HG02798 (cell line): ENCODE measurements around the gene PHF20.
"Not testable (repeated sequence)": the region's sequence is repeated elsewhere in the genome, so short reads cannot be mapped to it uniquely, and the experiment has no call there.

Experiments used
- ATAC-seq: cut with Tn5 transposase; IDR thresholded peaks from one replicate; pipeline ENCODE4 v1.9.1; 2021; ENCODE audit warnings: mild to moderate bottlenecking; ENCODE audit not compliant: unreplicated experiment, poor library complexity

The PHF20 gene

GRCh38 chr20:35908007-35908406 is 136.2 kb downstream of the PHF20 start:
- no peak for ATAC-seq

GRCh38 chr20:35909176-35909575 is 137.4 kb downstream of the PHF20 start:
- ATAC-seq: no peak

GRCh38 chr20:35909796-35910195 is 138.0 kb downstream of the PHF20 start:
- no peak for ATAC-seq

GRCh38 chr20:35910254-35910653 is 138.4 kb downstream of the PHF20 start:
- ATAC-seq: no peak

DNA sequence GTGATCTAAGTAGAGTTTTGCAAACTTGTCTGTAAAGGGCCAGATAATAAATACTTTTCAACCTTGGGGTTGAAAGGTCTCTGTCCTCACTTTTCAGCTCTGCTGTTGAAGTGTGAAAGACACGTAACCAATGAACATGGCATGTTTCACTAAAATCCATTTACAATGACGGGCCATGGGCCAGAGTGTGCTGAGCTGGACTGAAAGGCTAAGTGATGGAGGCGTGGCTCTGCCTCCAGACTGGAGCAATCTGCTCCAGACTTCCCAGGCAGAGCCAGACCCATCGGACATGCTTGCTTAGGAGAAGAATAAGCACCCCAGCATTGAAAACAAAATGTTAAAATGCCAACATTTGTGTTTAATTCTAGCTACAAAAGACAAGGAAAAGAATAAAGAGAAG is 141.1 kb downstream of the PHF20 start:
- no peak for ATAC-seq

GRCh38 chr20:35917077-35917476 is 145.3 kb downstream of the PHF20 start:
- ATAC-seq: no peak

GRCh38 chr20:35918021-35918420 is 146.2 kb downstream of the PHF20 start:
- ATAC-seq: no peak

DNA sequence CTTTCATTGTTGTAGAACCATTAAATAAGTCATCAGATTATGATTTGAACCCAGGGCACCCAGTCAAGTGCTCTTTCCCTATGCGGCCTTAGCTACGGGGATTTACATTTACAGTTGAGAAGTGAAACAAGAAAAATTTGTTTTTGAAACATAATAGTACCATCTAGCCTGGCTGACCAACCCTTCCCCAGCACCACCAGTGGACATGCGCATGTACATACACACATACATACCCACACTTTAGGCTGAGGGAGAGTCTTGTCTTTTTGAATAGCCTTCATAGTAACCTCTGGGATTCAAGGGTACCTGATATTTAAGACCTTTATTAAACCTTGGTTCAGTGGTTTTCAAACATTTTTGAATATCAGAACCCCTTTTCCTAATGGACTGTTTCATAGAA is 148.7 kb downstream of the PHF20 start:
- no peak for ATAC-seq

GRCh38 chr20:35929301-35929700 is 157.5 kb downstream of the PHF20 start:
- ATAC-seq: no peak

DNA sequence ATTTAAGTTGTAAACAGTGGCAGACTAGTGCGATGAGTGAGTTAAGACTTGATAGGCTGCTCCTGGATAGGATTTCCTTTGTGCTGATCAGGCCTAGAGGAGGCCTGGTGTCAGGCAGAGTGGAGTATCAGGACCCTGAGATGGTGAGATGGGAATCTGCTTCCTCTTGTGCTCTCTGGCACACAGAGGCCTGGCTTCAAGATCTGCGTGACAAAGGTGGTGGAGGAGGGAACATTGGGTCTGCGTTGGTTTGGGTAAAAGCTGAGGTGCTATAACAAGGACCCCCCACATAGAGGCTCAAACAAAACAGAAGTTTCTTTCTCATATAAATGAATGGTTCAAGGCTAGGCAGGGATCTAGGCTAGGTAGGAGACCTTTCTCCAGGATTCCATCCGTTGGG is 162.2 kb downstream of the PHF20 start:
- no peak for ATAC-seq

DNA sequence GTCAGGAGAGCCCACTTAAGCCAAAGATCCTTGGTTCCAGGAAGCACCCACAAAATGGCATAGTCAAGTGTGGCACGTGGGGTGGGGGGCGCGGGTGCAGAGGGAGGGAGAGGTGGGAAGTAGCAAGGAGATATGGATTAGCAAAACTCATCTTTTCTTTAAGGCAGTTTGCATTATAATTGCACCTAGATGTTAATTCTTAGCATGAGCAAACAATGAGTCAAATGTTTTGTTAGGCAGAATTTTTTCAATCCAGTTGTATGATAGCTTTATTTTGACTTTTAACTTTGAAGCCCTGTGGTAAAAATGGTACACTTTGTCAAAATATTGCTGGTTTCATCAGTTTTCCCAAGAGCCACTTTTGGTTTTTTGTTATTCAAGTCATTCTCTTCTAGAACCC is 167.4 kb downstream of the PHF20 start:
- ATAC-seq: no peak

DNA sequence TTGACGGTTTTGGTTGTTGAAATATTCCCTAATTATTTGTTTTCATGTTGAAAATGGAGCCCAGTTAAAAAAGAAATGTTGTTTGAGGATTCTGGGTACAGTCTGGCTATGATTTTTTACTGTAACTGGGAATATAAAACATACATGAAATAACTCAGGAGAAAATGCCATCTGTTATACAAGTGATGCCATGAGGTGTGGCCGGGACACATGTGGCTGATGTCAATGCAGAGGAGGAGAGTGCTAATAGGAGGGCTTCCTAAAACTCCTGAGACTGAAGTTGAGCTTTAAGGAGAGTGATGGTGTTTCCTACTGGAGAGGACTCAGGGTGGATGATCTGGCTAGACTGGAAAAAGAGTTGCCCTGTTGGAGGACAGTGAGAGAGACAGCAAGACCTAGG is 169.8 kb downstream of the PHF20 start:
- no peak for ATAC-seq

- ATAC-seq: no peak
Observed at GRCh38 chr20:35942243-35942642, 170.4 kb downstream of the PHF20 start.

DNA sequence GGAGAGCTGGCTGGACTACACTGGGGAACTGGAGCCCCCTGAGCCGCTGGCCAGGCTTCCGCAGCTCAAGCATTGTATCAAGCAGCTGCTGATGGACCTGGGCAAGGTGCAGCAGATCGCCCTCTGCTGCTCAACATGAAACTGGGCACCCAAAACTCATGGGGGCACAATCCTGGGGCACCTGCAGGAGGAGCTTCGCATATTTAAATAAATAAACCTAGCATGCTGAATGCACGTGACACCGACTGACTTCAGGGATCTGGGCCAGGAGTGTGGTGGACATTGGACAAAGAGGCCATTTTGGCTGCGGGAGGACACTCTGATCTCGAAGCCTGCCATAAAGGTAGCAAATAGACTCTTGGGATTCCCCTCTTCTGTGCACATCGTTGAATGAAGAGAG is 175.7 kb downstream of the PHF20 start:
- no peak for ATAC-seq

DNA sequence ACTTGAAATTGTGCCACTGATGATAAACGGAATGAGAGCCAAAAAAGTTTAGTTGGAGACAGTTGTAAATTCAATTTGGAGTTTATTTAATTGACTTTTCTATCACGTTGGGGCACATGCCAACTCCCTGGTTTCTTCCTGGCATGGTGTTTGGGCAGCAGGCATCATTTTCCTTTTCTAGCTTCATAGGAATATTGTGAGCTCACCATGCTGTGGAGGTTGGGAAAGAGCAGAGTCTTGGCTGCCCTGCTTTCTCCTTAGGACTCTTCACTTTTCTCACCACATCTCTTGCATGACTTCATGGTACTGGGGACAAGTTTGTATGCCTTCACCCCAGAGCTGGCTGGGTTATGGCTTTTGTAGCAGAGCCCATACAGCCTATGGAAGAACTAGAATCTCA is 176.1 kb downstream of the PHF20 start:
- ATAC-seq: no peak

DNA sequence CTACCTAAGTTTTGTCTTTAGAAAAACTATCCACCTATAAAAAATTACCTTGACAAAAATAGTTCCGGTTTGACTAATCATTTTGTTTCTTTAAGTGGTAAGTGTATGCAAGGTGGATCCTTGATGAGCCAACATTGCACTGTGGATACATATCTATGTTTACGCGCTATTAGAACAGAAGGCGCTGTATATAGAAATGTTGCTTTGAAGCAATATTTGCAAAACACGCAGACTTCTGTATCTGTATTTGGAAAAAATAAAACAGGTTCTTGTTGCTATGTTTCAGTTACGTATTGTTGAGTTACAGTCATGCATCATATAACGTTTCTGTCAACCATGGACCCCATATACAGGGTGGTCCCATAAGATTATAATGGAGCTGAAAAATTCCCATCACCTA is 178.3 kb downstream of the PHF20 start:
- ATAC-seq: no peak

- not testable (repeated sequence) for ATAC-seq
Observed at GRCh38 chr20:35952080-35952479, 180.3 kb downstream of the PHF20 start.

DNA sequence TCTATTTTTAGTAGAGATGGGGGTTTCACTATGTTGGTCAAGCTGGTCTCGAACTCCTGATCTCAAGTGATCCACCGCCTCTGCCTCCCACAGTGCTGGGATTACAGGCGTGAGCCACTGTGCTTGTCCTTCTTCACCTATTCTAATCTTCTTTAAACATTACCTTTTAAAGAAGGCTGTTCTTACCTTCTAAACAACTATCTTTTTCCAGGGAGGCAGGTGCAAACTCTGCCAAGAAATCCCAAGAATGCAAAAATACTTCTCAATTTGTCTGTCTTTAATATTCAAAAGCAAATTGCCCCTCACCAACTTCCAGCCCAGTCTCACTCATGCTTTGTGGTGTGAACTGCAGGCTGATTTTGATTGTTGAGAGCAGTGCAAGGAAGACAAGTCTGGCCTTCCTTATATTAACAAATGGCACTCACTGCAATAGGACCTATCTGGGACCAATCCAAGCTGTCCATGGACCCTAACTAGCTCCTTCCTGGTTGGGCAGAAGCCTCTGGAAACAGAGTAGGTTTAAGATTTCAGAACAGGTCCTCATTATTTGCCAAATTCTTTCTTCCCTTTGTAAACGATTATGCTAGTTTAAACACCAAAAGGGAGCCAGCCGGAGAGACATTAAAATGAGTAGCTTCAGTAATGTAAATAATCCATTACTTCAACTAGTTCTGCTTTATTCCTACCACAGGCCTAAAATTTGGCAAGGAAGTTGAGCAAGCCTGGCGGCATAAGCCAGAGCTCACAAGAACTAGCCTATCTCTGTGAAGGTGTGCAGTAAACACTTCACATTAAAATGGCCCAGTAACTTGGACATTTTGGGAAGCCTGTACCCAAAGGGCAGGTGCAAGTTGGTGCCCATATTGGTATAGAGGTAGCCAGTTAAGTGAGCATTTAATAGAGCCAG is 180.9 kb downstream of the PHF20 start:
- no peak for ATAC-seq

DNA sequence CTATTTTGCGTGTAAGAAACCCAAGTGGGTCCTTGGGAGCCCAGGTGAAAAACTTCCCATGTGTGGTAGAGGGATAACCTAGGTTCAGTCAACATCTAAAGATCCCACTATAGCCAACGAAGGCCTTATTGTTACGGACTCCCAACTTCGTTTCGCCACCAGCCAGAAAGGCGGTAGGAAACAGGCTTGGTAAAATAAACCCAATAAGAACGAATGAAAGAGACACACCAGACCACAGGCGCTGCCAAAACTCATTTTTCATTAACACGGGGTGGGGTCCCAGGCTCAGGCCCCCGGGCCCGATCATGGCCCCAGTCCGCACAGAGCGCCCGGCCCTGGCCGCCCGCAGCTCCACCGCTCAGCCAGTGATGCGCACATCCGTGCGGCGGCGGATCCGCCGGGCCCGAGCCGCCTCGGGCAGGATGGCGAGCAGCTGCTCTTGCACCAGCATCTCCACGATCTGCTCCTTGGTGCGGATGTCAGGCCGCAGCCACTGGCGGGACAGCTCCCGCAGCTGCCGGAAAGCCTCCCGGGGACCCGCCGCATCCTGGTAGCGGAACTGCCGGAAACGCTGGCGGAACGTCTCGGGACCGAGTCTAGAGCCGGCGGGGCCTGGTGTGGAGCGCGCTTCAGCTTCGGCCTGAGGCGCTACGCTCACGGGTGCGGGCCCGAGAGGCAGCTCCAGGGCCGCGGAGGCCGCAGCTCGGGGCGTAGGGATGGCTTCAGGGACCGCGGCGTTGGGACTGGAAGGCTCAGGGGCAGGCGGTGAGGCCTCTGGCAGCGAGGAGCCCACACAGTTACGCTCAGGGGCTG is 181.8 kb downstream of the PHF20 start:
- peak; percentile 20 for ATAC-seq

DNA sequence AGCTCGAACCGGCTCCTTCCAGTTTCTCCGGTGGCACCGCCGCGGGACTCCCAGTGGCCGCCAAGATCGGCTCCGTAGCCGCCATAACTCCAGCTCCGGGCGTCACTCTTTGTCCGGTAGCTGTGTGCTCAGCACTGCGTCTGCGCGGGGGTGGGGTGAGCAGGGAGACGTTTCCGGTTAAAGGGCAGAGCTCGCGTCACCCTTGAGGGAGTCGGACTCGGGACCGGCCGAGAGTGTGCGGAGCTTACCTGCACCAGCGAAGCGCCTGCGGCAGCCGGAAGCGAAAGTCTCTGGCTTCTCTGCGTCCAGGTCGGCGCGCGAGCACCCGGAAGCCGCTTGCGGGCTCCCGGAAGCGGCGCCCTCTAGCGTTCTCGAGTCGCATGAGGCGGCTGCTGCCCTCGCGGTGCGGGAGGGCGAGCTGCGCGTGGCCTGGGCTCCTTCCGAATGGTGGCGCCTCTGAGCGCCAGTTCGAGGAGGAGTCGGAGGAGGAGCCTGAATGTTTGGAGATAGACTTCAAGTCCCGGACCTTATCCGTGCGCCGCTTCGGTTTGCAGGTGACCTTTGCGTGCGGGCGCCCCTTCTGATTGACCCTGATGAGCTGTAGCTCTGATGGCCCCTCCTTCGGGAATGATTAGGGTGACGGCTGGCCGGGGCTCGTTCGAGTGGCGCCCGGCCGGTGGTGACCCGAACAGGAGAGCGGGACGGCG is 182.5 kb downstream of the PHF20 start, which contains the start of gene SCAND1:
Gene SCAND1 (minus strand): TSS at position 303 of the 707 bp plus-strand sequence. CDS start 218 bp downstream, at position 85.
- ATAC-seq: peak; percentile 93

DNA sequence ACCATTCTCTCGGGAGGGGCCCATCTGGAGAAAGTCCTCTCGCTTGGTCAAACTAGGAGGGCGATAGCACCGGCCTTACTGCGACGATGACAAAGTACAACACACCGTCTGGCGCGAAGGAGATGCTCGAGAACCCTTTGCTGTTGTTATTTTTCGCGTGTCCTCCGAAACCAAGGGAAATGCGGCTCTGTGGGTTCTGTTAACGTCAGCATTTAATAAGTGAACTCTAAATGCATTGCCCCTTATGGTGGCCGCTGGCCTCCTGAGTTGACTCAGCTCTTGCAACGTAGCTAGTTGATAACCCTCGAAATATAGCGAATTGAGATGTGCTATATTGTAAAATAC is 183.1 kb downstream of the PHF20 start:
- ATAC-seq: no peak
